HG02610 (cell line): ENCODE results near the gene COL5A1.

Experiments used
- ATAC-seq: cut with Tn5 transposase; IDR thresholded peaks from one replicate; pipeline ENCODE4 v1.9.1; 2021; ENCODE audit warnings: mild to moderate bottlenecking, moderate library complexity; ENCODE audit not compliant: unreplicated experiment

Gene COL5A1

GRCh38 chr9:134625361-134626068 lies 16.1 kb upstream of the COL5A1 start:
- ATAC-seq: no peak

- no peak for ATAC-seq
These were observed 15.6 kb upstream of the COL5A1 start for GRCh38 chr9:134626069-134626423.

GRCh38 chr9:134626571-134627416 lies 14.8 kb upstream of the COL5A1 start:
- ATAC-seq: no peak

- no peak for ATAC-seq
These were observed 13.9 kb upstream of the COL5A1 start for GRCh38 chr9:134627417-134628353.

GRCh38 chr9:134628354-134628736 lies 13.3 kb upstream of the COL5A1 start:
- no peak for ATAC-seq

- ATAC-seq: no peak
These were observed 12.5 kb upstream of the COL5A1 start for GRCh38 chr9:134629061-134629585.

- ATAC-seq: no peak
These were observed 11.8 kb upstream of the COL5A1 start for GRCh38 chr9:134629586-134630392.

- ATAC-seq: no peak
These were observed 11.2 kb upstream of the COL5A1 start for GRCh38 chr9:134630393-134630790.

- no peak for ATAC-seq
These were observed 10.7 kb upstream of the COL5A1 start for GRCh38 chr9:134630861-134631260.

- ATAC-seq: no peak
These were observed 9.7 kb upstream of the COL5A1 start for GRCh38 chr9:134631881-134632280.

GRCh38 chr9:134632329-134632728 lies 9.3 kb upstream of the COL5A1 start:
- ATAC-seq: no peak

GRCh38 chr9:134633362-134634142 lies 8.1 kb upstream of the COL5A1 start:
- ATAC-seq: no peak

GRCh38 chr9:134634176-134634575 lies 7.4 kb upstream of the COL5A1 start:
- ATAC-seq: no peak

- ATAC-seq: no peak
These were observed 6.9 kb upstream of the COL5A1 start for GRCh38 chr9:134634667-134635230.

- ATAC-seq: no peak
These were observed 6.1 kb upstream of the COL5A1 start for GRCh38 chr9:134635351-134636148.

- ATAC-seq: no peak
These were observed 5.5 kb upstream of the COL5A1 start for GRCh38 chr9:134636149-134636507.

- ATAC-seq: no peak
These were observed 4.4 kb upstream of the COL5A1 start for GRCh38 chr9:134637241-134637640.
